K562 (cell line): ENCODE results near the gene CCNY. TPM values are rescaled to one million over a fixed set of nuclear protein-coding genes. Genes with fewer than 3 reads are reported as not detected.

Experiments
- ETV1 ChIP-seq: fragments of 450-650 bp; conservative IDR thresholded peaks from 2 replicates; pipeline ENCODE4 v1.6.1; 2016; ENCODE audit warnings: missing genetic modification characterization, control low read depth, low read depth, missing compliant biosample characterization
- FOSL1 ChIP-seq: fragments of 200-800 bp; sonication (Bioruptor generic); conservative IDR thresholded peaks from 2 replicates; pipeline ENCODE4 v1.6.1; 2016; ENCODE audit warnings: missing genetic modification characterization, missing compliant biosample characterization
- ILF3 ChIP-seq: fragments of 450-650 bp; IDR thresholded peaks from 2 replicates; pipeline ENCODE4 v1.6.1; 2018; ENCODE audit warnings: antibody characterized with exemption, mild to moderate bottlenecking, moderate library complexity, borderline replicate concordance
- MECOM ChIP-seq: fragments of 250-450 bp; sonication (Bioruptor Pico); IDR thresholded peaks from 2 replicates; pipeline ENCODE4 v1.8.0; 2022; ENCODE audit warnings: inconsistent platforms
- PHF20 ChIP-seq: fragments of 450-650 bp; IDR thresholded peaks from 2 replicates; pipeline ENCODE4 v1.6.1; 2018; ENCODE audit not compliant: partially characterized antibody
- PML ChIP-seq: IDR thresholded peaks from 2 replicates; pipeline ENCODE4 v1.6.1; 2012; ENCODE audit warnings: low read length, inconsistent platforms
- RBBP5 ChIP-seq: fragments of 200-600 bp; sonication (generic); IDR thresholded peaks from 2 replicates; pipeline ENCODE4 v1.6.1; 2012; ENCODE audit warnings: borderline replicate concordance, mild to moderate bottlenecking, low read length, control low read depth, inconsistent platforms; ENCODE audit not compliant: insufficient read depth, poor library complexity, severe bottlenecking
- RNF2 ChIP-seq: sonication (generic); IDR thresholded peaks from 2 replicates; pipeline ENCODE4 v1.6.1; 2016
- ZBTB12 ChIP-seq: fragments of 250-450 bp; sonication (Bioruptor Pico); IDR thresholded peaks from 2 replicates; pipeline ENCODE4 v1.4.0; 2020
- ZNF143 ChIP-seq: sonication (generic); formaldehyde crosslinking; IDR thresholded peaks from 2 replicates; pipeline ENCODE4 v1.9.0; 2022; ENCODE audit warnings: mild to moderate bottlenecking, missing genetic modification reagents
- ZNF699 ChIP-seq: fragments of 250-450 bp; sonication (Bioruptor Pico); IDR thresholded peaks from 2 replicates; pipeline ENCODE4 v1.8.0; 2021; ENCODE audit warnings: mild to moderate bottlenecking, moderate library complexity; ENCODE audit not compliant: insufficient replicate concordance
- polyA plus RNA-seq, 8 experiments: library from polyadenylated mRNA; depleted of rRNA in 4 of 8; stranded (reverse) in 5 of 8; unstranded in 3 of 8; fragments of >200 nt; fragmentation: Nextera tagmentation in 2 of 8; fragmentation: Illumina TruSeq in 1 of 8; extraction: Ambion mirVana in 2 of 8; extraction: Trizol in 1 of 8; gene quantifications; 2 replicates each; pipeline versions ENCODE4 v1.2.1 to v1.2.3, GENCODE V29; 2011 to 2014; ENCODE audit warnings: inconsistent platforms in 1 of 8, missing spikeins in 1 of 8
- total RNA-seq, 7 experiments: library from RNA; depleted of rRNA in 6 of 7; stranded (reverse); fragments of >200 nt in 6 of 7; fragmentation: Illumina TruSeq in 2 of 7; extraction: Trizol in 2 of 7; gene quantifications; 2 replicates each; pipeline versions ENCODE4 v1.2.1 to v1.2.3, GENCODE V29; 2011 to 2021; ENCODE audit warnings: low replicate concordance in 1 of 7
- TF ChIP-seq, protein P1 (sequence below): fragments of 450-650 bp; IDR thresholded peaks from 2 replicates; pipeline ENCODE4 v1.6.1; 2016; ENCODE audit warnings: mild to moderate bottlenecking, moderate library complexity
- TF ChIP-seq, protein P2 (sequence below): sonication (generic); IDR thresholded peaks from 2 replicates; pipeline ENCODE4 v1.6.1; 2016

CCNY gene
- total and polyA plus RNA-seq, 9 of the 15 experiments (the other 6 are each of a cell fraction or from before 2014, with no cell fraction given) = 8.4 to 109 (median 38.6) TPM

DNA sequence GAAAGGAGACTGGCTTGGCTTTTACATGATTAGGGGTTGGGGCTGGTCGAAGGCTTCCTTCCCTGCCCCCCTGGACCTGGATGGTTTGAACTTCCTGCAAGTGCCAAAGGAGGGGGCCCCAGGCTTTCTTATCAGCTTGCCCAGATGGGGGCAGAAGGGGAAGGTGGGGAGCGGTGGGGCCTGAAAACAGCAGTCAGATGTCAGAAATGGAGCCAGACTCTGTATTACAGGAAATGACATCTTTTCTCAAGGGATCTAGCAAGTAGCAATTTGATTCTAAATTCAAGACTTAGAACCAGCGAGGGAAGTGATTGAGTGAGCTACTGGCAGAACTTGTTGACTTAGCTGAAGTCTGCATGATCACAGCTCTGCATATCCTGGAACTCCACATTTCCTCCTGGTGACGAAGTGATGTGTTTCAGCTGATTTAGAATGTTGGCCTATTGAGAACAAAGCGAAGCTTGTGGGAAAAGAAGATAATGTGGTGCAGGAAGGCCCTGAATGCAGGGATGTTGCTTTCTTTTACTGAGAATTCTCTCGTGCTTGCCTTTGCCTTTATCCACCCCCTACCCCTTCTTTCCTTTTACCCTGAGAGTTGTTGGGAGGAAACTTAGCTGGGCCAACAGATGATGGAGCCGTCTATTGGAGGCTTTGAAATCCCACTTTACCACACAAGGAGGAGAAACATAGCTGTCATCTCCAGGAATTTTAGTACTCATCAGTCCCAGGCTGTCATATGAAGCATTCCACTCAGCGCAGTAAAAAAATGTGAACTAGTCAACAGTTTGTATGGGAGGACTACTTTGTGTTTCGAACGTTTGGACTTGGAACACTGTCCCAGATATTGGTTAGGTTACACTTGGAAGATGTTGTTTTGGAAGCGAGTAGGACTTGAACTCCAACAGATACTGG lies 43.2 kb downstream of the CCNY start (continued):
- TF ChIP-seq, protein P1, sequence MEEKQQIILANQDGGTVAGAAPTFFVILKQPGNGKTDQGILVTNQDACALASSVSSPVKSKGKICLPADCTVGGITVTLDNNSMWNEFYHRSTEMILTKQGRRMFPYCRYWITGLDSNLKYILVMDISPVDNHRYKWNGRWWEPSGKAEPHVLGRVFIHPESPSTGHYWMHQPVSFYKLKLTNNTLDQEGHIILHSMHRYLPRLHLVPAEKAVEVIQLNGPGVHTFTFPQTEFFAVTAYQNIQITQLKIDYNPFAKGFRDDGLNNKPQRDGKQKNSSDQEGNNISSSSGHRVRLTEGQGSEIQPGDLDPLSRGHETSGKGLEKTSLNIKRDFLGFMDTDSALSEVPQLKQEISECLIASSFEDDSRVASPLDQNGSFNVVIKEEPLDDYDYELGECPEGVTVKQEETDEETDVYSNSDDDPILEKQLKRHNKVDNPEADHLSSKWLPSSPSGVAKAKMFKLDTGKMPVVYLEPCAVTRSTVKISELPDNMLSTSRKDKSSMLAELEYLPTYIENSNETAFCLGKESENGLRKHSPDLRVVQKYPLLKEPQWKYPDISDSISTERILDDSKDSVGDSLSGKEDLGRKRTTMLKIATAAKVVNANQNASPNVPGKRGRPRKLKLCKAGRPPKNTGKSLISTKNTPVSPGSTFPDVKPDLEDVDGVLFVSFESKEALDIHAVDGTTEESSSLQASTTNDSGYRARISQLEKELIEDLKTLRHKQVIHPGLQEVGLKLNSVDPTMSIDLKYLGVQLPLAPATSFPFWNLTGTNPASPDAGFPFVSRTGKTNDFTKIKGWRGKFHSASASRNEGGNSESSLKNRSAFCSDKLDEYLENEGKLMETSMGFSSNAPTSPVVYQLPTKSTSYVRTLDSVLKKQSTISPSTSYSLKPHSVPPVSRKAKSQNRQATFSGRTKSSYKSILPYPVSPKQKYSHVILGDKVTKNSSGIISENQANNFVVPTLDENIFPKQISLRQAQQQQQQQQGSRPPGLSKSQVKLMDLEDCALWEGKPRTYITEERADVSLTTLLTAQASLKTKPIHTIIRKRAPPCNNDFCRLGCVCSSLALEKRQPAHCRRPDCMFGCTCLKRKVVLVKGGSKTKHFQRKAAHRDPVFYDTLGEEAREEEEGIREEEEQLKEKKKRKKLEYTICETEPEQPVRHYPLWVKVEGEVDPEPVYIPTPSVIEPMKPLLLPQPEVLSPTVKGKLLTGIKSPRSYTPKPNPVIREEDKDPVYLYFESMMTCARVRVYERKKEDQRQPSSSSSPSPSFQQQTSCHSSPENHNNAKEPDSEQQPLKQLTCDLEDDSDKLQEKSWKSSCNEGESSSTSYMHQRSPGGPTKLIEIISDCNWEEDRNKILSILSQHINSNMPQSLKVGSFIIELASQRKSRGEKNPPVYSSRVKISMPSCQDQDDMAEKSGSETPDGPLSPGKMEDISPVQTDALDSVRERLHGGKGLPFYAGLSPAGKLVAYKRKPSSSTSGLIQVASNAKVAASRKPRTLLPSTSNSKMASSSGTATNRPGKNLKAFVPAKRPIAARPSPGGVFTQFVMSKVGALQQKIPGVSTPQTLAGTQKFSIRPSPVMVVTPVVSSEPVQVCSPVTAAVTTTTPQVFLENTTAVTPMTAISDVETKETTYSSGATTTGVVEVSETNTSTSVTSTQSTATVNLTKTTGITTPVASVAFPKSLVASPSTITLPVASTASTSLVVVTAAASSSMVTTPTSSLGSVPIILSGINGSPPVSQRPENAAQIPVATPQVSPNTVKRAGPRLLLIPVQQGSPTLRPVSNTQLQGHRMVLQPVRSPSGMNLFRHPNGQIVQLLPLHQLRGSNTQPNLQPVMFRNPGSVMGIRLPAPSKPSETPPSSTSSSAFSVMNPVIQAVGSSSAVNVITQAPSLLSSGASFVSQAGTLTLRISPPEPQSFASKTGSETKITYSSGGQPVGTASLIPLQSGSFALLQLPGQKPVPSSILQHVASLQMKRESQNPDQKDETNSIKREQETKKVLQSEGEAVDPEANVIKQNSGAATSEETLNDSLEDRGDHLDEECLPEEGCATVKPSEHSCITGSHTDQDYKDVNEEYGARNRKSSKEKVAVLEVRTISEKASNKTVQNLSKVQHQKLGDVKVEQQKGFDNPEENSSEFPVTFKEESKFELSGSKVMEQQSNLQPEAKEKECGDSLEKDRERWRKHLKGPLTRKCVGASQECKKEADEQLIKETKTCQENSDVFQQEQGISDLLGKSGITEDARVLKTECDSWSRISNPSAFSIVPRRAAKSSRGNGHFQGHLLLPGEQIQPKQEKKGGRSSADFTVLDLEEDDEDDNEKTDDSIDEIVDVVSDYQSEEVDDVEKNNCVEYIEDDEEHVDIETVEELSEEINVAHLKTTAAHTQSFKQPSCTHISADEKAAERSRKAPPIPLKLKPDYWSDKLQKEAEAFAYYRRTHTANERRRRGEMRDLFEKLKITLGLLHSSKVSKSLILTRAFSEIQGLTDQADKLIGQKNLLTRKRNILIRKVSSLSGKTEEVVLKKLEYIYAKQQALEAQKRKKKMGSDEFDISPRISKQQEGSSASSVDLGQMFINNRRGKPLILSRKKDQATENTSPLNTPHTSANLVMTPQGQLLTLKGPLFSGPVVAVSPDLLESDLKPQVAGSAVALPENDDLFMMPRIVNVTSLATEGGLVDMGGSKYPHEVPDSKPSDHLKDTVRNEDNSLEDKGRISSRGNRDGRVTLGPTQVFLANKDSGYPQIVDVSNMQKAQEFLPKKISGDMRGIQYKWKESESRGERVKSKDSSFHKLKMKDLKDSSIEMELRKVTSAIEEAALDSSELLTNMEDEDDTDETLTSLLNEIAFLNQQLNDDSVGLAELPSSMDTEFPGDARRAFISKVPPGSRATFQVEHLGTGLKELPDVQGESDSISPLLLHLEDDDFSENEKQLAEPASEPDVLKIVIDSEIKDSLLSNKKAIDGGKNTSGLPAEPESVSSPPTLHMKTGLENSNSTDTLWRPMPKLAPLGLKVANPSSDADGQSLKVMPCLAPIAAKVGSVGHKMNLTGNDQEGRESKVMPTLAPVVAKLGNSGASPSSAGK = 0 out of 2 replicates have a peak, but pooled peaks have one; percentile 14
- TF ChIP-seq ETV1 (tag) (peak; percentile 63), MECOM (CRISPR knock-in tag) (no peak), PHF20 (no peak), RNF2 (peak; percentile 90), FOSL1 (tag) (peak; percentile 32; the same call in 1 of the 2 replicates), RBBP5 (no peak), PML (peak; percentile 67), ZNF699 (CRISPR knock-in tag) (no peak), ILF3 (no peak), ZNF143 (no peak), ZBTB12 (CRISPR knock-in tag) (0 out of 2 replicates have a peak, but pooled peaks have one; percentile 35)
- TF ChIP-seq, protein P2, sequence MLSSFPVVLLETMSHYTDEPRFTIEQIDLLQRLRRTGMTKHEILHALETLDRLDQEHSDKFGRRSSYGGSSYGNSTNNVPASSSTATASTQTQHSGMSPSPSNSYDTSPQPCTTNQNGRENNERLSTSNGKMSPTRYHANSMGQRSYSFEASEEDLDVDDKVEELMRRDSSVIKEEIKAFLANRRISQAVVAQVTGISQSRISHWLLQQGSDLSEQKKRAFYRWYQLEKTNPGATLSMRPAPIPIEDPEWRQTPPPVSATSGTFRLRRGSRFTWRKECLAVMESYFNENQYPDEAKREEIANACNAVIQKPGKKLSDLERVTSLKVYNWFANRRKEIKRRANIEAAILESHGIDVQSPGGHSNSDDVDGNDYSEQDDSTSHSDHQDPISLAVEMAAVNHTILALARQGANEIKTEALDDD = peak; percentile 57; the same call in 1 of the 2 replicates
